ENCODE data around the gene HMGB4.

DNA sequence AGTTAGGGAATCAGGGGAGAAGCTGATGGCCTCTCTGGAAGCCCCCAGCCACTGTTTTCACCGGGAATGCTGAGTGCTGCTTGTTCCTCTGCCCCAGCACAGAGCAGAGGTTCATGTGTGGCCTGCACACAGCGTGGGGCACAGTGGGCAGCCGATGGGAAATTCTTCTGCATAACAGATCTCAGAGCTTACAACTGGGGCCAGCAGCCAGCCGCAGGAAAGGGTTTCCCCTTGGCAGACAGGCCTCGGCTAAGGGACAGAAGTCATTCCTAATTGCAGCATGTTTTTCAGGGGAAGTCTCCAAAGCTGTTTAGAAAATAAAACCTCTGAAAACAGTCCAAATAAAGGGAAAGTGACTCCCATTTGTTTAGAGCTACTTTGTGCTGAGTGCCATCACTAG lies 22.6 kb downstream of the HMGB4 start:
- TF ChIP-seq ZNF202 (tag by site-specific recombination; IDR thresholded peaks at IDR 0.05; ENCODE audit: borderline replicate concordance) (no peak), ZNF391 (tag by site-specific recombination; IDR thresholded peaks at IDR 0.05; ENCODE audit: borderline replicate concordance, low read depth) (no peak), MZF1 (tag by site-specific recombination; IDR thresholded peaks at IDR 0.05; ENCODE audit: borderline replicate concordance) (no peak), ZNF785 (tag by site-specific recombination; IDR thresholded peaks at IDR 0.05) (no peak), ZFP3 (tag by site-specific recombination; IDR thresholded peaks at IDR 0.05; ENCODE audit: low read depth) (no peak), ZNF274 (IDR thresholded peaks at IDR 0.05; ENCODE audit: low read length) (no peak), ZNF274 (tag by site-specific recombination; IDR thresholded peaks at IDR 0.05; ENCODE audit: borderline replicate concordance) (no peak), ZNF19 (tag by site-specific recombination; IDR thresholded peaks at IDR 0.05; ENCODE audit: low read depth) (no peak)
- TF ChIP-seq, protein P1, sequence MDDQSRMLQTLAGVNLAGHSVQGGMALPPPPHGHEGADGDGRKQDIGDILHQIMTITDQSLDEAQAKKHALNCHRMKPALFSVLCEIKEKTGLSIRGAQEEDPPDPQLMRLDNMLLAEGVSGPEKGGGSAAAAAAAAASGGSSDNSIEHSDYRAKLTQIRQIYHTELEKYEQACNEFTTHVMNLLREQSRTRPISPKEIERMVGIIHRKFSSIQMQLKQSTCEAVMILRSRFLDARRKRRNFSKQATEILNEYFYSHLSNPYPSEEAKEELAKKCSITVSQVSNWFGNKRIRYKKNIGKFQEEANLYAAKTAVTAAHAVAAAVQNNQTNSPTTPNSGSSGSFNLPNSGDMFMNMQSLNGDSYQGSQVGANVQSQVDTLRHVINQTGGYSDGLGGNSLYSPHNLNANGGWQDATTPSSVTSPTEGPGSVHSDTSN (CRISPR knock-in tag; IDR thresholded peaks at IDR 0.05): no peak
- TF ChIP-seq, protein P2, sequence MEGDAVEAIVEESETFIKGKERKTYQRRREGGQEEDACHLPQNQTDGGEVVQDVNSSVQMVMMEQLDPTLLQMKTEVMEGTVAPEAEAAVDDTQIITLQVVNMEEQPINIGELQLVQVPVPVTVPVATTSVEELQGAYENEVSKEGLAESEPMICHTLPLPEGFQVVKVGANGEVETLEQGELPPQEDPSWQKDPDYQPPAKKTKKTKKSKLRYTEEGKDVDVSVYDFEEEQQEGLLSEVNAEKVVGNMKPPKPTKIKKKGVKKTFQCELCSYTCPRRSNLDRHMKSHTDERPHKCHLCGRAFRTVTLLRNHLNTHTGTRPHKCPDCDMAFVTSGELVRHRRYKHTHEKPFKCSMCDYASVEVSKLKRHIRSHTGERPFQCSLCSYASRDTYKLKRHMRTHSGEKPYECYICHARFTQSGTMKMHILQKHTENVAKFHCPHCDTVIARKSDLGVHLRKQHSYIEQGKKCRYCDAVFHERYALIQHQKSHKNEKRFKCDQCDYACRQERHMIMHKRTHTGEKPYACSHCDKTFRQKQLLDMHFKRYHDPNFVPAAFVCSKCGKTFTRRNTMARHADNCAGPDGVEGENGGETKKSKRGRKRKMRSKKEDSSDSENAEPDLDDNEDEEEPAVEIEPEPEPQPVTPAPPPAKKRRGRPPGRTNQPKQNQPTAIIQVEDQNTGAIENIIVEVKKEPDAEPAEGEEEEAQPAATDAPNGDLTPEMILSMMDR (tag by site-specific recombination; IDR thresholded peaks at IDR 0.05): no peak
- TF ChIP-seq, protein P3, sequence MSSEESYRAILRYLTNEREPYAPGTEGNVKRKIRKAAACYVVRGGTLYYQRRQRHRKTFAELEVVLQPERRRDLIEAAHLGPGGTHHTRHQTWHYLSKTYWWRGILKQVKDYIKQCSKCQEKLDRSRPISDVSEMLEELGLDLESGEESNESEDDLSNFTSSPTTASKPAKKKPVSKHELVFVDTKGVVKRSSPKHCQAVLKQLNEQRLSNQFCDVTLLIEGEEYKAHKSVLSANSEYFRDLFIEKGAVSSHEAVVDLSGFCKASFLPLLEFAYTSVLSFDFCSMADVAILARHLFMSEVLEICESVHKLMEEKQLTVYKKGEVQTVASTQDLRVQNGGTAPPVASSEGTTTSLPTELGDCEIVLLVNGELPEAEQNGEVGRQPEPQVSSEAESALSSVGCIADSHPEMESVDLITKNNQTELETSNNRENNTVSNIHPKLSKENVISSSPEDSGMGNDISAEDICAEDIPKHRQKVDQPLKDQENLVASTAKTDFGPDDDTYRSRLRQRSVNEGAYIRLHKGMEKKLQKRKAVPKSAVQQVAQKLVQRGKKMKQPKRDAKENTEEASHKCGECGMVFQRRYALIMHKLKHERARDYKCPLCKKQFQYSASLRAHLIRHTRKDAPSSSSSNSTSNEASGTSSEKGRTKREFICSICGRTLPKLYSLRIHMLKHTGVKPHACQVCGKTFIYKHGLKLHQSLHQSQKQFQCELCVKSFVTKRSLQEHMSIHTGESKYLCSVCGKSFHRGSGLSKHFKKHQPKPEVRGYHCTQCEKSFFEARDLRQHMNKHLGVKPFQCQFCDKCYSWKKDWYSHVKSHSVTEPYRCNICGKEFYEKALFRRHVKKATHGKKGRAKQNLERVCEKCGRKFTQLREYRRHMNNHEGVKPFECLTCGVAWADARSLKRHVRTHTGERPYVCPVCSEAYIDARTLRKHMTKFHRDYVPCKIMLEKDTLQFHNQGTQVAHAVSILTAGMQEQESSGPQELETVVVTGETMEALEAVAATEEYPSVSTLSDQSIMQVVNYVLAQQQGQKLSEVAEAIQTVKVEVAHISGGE (tag by site-specific recombination; conservative IDR thresholded peaks at IDR 0.05; ENCODE audit: low read depth): no peak

Data from HEK293 (cell line).